HG03103 (cell line): ENCODE results near the gene OR5AU1.
"Not testable (repeated sequence)": the region's sequence is repeated elsewhere in the genome, so short reads cannot be mapped to it uniquely, and the experiment has no call there.

Experiments
- ATAC-seq: cut with Tn5 transposase; IDR thresholded peaks from one replicate; pipeline ENCODE4 v1.9.1; 2021; ENCODE audit warnings: low read depth; ENCODE audit not compliant: unreplicated experiment

OR5AU1 gene

DNA sequence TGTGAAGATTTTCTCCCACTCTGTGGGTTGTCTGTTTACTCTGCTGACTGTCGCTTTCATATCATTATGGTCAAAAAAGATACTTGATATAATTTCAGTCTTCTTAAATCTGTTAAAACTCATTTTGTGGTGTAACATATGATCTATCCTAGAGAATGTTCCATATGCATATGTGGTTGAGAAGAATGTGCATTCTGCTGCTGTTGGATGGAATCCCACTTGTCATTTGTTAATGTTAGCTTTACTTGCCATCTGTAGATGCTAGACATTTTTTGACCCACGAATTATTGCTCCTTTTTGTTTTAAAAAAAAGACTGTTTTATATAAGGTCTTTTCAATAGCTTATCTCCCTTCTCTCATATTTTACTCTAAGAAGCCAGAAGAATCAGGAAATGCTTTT lies 26.3 kb upstream of the OR5AU1 start:
- no peak for ATAC-seq

DNA sequence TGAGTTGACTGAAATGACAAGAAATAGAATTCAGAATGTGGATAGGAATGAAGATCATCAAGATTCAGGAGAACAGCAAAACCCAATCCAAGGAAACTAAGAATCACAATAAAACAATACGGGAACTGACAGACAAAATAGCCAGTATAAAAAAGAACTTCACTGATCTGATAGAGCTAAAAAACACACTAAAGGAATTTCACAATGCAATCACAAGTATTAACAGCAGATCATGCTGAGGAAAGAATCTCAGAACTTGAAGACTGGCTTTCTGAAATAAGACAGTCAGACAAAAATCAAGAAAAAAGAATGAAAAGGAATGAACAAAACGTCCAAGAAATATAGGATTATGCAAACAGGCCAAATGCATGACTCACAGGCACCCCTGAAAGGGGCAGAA lies 15.3 kb upstream of the OR5AU1 start:
- ATAC-seq = no peak

DNA sequence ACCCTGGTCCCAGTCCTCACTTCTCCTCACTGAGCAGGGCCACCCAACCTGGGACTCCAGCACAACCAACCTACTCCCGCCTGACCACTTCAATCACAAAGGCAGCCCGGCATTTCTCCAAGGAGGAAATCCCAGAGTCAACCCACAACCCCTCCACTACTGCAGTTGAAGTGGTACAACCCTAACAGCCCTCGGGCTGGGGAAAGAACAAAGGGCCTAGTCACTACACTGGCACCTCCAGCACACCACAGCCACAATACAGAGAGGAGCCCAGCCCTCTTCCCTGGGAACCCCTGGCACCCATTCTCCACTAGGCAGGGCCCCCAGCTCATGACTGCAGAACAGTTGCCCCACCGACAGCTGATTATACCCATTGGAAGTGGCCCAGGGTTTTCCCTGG lies 13.7 kb upstream of the OR5AU1 start:
- no peak for ATAC-seq

DNA sequence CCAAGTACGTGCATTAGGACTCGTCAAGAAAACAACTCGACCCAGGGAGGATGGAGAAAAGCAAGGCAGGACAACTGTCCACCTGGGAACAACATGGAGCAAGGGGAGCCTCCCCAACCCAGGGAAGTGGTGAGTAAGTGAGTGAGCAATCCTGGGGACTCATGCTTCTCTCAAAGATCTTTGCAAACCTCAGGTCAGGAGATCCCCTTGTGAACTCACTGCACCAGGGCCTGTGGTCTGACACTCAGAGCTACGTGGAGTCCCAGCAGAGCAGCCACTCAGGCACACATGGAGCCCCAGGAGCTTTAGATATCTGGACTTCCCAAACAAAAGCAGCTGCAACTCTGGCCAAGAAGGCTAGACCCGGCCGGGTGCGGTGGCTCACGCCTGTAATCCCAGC lies 12.2 kb upstream of the OR5AU1 start:
- no peak for ATAC-seq

DNA sequence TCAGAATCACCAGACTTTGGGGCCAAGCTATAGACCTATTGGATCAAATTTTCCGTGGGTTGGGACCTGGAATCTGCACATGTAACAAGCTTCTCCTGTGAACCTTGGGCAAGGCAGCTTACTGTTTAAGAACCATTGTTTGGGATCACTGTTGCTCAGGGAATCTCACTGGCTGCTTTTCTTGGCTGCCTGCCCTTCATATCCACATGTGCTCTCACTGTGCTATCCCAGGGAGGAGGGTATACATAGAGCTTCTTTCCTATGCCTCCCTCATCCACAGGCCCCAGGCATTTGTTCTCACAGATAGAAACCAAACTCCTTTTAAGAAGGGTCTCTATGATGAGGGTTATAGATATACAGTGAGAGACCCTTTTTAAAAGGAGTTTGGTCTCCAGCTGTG lies 9.8 kb upstream of the OR5AU1 start:
- ATAC-seq = not testable (repeated sequence)

DNA sequence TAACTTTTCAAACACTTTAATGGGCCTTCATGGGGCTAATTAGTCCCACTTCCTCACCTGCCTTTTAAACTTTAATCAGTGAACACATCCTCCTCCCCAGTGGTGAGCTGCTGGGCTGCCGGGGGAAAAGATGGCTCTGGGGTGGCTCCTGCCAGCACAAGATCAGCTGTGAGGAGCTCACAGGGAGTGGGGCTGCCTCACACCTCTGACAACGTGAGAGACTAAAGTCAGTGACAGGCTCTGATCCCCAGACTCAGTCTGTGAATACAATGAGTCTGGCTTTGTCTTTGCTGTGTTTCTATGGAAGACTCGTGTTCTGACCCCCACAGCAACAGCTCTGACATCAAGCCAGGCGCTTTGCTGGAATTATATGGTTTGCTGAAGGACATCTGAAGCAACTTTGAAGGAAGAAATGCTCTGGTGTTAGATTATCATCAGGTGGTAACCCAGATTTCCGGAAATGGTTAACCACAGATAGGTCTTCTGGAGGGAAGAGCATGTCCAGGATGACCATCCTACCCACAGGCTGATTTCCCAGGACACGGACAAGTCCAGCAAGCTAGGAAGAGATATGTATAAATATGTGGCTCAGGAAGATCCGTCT lies 9.2 kb upstream of the OR5AU1 start:
- ATAC-seq = not testable (repeated sequence)

DNA sequence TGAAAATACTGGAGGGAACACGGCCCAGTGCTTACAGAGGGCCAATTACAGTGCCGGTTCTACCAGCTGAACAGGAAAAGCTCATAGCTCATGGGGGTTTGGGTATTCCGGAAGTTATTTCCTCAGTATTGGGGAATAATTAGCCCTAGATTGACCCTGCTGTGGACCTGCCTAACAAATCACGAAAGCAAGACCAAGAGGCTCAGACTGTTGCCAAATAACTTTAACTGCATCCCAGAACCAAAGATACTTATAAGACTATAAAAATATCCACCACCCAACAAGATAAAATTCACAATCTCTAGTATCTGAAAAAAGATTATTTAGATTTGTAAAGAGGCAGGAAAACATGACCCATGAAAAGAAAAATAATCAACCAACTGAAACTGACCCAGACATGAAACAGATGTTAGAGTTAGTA lies 8.0 kb upstream of the OR5AU1 start:
- no peak for ATAC-seq

DNA sequence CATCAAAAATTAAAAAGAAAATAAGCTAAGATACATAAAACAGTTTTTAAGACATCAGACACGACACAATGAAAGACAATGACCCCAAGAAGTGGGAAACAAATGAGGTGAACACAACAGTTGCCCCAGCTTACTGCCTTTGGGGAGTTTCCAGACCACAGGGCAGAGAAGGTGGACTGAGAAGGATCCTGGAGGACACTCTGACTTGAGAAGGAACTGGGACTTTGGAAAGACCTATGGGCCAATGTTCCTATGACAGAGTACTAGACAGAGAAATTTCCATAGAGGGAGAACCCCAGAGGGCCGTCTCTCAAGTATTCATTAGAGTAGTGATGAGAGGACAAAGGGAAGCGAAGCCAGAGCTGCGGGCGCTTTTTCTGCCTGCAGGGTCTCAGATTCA lies 6.2 kb upstream of the OR5AU1 start:
- ATAC-seq = no peak

DNA sequence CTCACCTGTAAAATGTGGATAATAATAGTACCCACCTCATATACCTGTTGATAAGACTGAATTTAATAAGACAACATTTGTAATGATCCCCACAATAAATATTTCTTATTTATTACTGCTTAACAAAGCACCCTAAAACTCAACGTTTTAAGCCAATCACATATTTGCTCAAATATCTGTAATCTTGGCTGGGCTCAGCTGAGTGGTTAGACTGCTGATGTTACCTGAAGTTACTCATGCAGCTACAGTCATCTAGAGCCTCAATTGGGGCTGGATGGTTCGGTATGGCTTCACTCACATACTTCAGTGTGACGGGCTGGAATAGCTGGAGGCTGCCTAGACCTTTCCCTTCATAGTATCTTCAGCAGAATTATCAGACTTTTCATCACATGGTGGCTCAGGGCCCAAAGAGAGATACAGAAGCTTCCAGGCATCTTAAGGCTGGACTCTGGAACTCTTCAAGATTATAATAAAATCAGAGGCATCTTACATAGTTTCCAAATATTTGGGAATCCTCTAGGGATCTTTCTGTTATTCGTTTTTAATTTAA lies 4.3 kb upstream of the OR5AU1 start:
- no peak for ATAC-seq

DNA sequence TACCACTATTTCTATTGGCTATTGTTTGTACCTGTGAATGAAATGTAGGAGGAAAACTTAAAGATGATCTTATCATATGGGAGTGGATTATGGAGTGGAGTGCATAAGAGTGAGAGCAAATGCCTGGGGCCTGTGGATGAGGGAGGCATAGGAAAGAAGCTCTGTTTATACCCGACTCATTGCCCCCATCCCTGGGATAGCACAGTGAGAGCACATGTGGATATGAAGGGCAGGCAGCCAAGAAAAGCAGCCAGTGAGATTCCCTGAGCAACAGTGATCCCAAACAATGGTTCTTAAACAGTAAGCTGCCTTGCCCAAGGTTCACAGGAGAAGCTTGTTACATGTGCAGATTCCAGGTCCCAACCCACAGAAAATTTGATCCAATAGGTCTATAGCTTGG lies 2.3 kb upstream of the OR5AU1 start:
- not testable (repeated sequence) for ATAC-seq

DNA sequence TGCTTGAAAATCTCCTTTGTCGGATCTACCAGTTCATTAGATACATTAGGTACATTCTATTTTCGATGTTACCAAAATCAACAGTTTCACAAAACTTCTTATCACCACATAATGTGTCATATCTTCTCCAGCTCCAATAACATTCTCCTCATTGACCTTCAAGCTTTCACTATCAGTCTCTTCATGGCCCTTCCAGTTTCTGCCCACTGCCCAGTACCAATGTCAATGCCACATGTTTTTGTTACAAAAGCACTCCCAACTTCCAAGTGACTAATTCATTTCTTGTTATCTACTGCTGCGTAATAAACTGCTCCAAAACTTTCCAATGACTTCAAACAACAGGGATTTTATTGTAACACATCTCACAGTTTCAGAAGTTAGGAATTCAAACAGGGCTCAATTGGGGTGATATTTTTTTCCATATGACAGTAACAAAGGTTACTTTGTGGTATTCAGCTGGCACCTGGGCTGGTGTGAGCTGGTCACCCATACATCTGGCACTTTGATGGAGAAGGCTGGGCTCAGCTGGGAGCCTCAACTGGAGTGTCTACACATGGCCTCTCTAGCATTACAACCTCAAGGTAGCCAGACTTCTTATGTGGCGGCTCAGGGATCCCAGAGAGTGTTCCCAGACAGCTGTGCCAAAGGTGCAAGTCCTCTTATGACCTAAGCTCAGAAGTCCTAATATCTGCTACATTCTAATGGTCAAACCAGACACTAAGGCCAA lies 6.1 kb downstream of the OR5AU1 start:
- no peak for ATAC-seq

DNA sequence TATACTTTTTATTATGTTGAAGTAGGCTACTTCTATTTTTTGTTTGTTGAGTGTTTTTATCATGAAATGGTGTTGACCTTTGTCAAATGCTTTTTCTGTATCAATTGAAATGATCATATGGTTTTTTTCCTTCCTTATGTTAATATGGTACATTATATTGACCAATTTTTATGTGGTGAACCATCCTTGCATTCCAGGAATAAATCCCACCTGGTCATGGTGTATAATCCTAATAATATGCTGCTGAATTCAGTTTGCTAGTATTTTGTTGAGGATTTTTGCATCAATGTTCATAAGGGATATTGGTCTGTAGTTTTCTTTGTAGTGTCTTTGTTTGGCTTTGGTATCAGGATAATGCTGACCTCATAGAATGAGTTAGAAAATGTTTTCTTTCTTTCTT lies 10.4 kb downstream of the OR5AU1 start:
- ATAC-seq = no peak

DNA sequence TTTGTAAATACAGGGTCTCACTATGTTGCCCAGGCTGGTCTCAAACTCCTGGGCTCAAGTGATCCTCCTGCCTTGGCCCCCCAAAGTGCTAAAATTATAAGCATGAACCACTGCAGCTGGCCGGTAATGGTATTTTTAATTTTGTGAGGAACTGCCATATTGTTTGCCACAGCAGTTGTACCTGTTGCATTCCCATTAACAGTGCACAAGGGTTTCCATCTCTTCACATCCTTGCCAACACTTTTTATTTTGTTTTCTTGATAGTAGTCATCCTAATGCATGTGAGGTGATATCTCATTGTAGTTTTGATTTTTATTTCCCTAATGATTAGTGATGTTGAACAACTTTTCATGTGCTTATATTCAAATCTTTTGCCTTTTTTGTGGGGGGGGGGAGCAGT lies 13.5 kb downstream of the OR5AU1 start:
- no peak for ATAC-seq

DNA sequence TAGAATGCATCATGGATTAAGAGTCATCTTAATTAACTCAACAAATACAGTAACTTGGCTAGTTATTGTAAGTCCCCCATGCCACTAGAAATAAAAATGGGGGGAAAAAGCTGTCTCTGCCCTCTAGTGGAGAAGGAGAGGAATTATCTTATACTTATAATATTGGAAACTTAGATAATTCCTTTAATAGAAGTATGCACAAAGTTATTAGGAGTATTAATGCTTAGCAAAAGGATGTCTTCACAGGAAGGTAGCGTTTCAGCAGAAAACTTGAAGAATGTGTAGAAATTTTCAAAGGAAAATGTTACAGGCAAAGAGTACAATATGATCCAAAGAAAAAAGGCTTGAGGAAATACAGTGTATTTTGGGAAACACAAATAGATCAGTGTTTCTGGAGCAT lies 19.8 kb downstream of the OR5AU1 start:
- no peak for ATAC-seq

DNA sequence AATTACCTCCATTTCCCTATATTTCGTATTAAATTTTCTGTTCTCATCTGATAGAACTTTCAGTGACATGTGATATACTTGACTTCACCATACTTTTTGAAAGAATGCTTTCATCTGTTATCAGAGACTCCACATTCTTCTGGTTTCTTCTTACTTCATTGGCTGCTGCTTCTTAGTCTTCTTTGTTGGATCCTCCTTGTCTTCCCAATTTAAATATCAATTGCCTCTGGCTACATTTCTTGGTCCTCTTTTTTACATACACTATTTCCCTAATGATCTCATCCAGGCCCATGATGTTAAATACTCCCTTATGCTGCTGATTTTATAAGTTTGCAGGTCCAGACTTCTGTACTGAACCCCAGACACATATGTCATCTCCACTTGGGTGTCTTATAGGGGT lies 22.0 kb downstream of the OR5AU1 start:
- no peak for ATAC-seq

DNA sequence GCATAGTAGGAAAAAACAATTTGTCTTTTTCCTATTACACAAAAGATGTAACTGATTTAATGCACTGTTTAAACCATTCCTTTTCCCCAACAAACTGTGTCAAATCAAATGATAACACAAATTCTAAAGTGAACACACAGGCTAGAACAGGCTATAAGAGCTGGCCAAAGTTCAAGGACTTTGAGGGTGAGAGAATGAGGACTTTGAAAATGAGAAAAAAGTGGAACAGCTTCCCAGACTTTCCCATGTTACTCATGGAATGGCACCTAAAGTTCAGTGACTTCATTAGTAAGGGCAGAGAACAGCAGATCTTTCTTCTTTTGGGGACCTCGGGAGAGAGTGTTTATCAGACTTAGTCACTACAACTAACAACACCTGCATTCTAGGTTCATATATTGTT lies 32.4 kb downstream of the OR5AU1 start:
- ATAC-seq = no peak

DNA sequence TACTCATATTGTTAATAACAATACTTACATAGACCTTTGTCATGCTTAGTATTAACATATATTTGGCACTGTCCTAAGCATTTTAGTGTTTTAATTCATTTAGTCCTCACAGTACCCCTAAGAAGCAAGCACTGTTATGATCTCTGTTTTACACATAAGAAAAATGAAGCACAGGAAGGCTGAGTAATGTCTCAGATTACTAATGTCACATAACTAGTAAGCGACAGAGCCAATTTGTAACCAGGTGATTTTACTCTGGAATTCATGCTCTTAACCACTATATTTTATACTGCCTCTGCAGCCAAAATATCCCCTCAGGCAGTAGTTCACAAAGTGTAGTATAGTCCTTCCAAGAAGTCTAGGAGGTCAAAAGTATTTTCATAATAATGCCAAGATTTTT lies 34.7 kb downstream of the OR5AU1 start:
- no peak for ATAC-seq

DNA sequence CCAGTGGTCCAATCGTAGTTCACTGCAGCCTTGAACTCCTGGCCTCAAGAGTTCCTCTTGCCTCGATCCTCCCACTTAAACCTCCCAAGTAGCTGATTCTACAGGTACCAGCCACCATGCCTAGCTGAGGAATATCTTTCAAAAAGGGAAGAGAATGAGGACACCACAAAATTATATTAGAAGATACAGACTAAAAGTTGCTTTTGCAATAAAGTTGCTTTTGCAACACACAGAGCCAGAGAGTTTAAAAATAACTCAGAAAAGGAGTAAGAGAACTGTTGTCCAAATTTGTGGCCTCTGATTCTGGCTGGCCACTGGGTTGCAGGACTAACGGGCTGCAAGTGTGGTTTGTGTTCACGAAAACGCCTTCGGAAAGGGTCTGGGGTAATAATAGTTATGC lies 35.2 kb downstream of the OR5AU1 start:
- ATAC-seq = no peak

DNA sequence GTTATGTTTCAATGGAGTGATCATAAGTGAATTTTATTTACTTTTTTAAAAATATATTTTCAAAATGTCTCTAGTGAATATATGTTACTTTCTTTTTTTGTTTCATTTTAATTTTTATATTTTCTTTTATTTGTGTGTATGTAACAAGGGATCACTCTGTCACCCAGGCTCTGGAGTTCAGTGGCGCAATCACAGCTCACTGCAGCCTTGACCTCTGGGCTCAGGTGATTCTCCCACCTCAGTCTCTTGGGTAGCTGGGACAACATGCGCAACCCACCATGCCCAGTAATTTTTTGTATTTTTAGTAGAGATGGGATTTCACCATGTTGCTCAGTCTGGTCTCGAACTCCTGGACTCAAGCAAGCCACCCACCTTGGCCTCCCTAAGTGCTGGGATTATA lies 36.9 kb downstream of the OR5AU1 start:
- no peak for ATAC-seq

DNA sequence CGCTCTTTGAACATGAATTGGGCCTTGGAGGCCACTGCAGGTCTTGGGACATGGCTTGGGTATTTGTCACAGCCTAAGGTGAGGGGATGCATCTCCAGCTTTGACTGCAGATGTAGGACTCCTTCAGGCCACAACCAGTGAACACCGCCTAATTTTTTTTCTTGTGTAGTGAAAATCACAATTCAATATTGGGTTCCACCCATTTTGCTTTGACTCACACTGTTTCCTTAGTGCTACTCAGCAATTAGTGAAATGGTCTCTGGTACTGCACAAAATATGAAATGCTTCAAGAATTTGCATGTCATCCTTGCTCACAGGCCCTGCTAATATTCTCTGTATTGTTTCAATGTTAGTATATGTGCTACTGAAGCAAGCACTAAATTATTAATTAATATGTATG lies 42.5 kb downstream of the OR5AU1 start:
- ATAC-seq = no peak

DNA sequence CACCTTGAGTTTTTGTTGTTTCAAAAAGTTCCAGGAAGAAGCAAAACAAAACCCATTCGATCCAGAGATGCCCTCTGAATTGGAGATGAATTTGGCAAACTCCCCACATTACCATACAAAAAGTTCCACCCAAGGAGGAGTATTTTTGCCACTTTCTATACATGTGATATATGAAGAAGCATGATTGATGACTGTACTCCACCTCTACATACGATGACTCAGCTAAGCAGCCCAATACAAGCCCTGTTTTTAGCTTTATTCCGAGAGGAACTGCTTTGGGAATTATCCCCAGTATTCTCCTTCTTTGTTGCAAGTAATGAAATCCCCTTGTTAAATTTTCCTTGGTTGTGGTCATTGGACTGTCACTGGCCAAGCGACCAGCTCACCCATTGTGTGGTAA lies 43.6 kb downstream of the OR5AU1 start:
- ATAC-seq = no peak

DNA sequence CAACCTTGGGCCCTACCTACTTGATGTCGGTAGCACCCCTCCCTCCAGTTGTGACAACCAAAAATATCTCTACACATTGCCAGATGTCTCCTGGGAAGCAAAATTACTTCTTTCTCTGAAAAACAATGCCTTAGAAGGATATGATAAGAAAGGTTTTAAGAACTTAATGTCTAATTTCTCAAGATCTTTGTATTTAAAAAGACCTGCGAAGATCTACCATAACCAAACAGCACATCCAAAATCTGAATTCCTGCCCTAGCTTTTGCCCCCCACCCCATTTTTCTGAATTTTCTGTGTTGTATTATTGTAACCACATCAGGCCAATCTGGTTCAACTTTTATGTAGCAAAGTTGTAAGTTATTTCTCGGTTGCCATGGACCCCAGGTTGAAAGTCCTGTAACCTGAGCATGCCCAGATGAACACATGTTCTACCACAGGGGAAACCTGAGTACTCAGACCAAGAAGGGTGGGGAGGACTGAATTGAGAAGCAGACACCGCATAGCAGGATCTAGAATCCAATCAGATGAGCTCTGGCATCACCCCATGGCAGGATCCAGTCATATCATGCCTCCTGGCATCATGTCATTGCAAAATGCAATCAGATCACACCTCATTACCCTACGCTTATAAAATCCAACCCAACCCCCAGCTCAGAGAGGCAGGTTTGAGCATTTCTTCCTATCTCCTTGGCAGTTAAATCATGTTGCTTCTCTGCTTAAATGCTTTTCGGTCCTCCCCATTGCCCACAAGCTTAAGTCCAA lies 46.3 kb downstream of the OR5AU1 start:
- peak; percentile 51 for ATAC-seq
